ENCODE results near the gene ZNF575. TPM values are rescaled to one million over a fixed set of nuclear protein-coding genes. Genes with fewer than 3 reads are reported as not detected.

ZNF575 gene
- total RNA-seq, 4 donors from 2014 or later = 0.53 to 1.7 (median 1.3) TPM

DNA sequence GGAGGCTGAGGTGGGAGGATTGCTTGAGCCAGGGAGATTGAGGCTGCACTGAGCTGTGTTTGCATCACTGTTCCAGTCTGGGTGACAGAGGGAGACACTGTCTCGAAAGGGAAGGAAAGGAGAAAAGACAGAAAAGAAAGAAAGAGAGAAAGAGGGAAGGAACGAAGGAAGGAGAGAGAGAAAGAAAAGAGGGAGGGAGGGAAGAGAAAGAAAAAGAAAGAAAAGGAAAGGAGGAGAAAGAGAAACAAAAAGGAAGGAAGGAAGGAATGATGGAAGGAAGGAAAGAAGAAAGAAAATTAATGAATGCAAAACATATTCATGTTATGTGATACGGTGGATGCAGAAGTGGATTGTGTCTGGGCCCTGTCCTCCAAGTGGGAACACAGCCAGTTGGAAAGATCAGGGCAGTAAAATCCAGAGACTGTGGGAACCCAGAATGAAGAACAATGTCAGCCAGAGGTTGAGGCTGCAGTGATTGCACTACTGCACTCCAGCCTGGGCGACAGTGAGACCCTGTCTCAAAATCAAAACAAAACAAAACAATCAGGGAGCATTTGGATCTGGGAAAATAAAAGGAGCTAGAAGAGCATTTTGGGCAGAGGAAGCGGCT, 34.6 kb upstream of the ZNF575 start:
- Histone ChIP-seq H3K4me3 (no peak overlapping the region), H3K4me1 (peaks cover 0 to 27% (median 0%) of the 10 kb centered on the region in 4 donors), H3K27me3 (no peaks in the 10 kb centered on the region), H3K27ac (no peak overlapping the region), H3K36me3 (peaks cover 0 to 40% (median 0%) of the 10 kb centered on the region in 3 donors), H3K9me3 (no peaks in the 10 kb centered on the region)
- TF ChIP-seq, protein P1, sequence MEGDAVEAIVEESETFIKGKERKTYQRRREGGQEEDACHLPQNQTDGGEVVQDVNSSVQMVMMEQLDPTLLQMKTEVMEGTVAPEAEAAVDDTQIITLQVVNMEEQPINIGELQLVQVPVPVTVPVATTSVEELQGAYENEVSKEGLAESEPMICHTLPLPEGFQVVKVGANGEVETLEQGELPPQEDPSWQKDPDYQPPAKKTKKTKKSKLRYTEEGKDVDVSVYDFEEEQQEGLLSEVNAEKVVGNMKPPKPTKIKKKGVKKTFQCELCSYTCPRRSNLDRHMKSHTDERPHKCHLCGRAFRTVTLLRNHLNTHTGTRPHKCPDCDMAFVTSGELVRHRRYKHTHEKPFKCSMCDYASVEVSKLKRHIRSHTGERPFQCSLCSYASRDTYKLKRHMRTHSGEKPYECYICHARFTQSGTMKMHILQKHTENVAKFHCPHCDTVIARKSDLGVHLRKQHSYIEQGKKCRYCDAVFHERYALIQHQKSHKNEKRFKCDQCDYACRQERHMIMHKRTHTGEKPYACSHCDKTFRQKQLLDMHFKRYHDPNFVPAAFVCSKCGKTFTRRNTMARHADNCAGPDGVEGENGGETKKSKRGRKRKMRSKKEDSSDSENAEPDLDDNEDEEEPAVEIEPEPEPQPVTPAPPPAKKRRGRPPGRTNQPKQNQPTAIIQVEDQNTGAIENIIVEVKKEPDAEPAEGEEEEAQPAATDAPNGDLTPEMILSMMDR (IDR thresholded peaks at IDR 0.05) = no peak
- no peak for TF ChIP-seq POLR2A (IDR thresholded peaks at IDR 0.05)
- no peak for DNase-seq

DNA sequence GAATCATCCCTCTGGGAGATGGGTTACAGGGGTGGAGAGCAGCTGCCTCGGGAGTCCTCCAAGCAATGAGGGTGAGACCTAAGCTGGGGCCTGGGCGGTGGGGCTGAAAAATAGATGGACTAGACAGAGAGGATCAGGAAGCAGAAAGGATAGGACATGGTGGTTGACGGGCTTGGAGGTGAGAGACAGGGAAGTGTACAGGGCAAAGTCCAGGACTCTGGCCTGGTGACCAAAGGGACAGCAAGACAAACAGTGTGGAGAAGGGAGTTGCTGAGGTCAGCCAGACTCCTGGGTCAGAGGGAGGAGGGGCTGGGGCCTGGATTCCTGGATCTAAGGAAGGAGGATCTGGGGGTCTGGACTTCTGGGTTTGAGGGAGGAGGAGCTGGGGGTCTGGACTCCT, 33.9 kb upstream of the ZNF575 start:
- H3K27ac ChIP-seq = peak overlapping the region in 1 of 4 donors; percentile 25
- TF ChIP-seq POLR2A (IDR thresholded peaks at IDR 0.05) = no peak
- TF ChIP-seq, protein P1 (IDR thresholded peaks at IDR 0.05) = no peak

DNA sequence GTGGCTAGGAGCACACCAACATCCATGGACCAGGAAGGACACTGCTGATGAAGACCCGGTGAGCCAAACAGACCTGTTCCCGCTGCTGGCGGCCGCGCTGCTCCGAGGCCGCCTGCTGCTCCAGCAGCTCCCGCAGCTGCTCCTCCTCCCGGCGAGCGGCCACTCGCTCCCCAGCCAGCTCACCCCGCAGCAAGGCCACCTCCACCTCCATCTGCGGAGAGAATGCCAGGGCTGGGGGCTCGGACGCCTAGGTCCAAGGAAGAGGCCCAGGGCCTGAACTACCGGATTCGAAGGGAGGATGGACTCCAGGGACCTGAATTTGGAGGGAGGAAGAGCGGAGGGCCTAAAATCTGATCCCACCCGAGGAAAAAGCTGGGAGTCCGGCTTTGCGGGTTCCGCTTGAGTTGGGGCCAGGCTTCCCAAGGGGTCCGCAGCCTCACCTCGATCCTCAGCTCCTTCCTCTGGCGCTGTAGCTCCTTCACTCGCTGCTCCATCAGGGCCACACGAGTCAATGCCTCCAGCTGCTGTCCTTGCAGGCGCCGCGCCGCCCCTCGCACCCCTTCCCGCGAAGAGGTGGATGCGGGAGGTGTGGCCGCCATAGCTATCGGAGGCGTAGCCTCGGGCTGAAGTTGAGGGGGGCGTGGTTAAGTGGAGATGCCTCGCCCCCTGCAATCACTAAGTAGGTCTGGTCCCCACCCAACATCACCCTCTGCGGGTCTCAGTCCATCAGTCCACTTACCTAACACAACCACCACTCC, 31.1 kb upstream of the ZNF575 start:
- Histone ChIP-seq H3K27ac (no peak overlapping the region), H3K4me3 (peak overlapping the region in 1 of 4 donors; percentile 0), H3K4me1 (peaks cover 0 to 42% (median 5%) of the 10 kb centered on the region in 4 donors), H3K9me3 (no peaks in the 10 kb centered on the region), H3K36me3 (peaks cover 0 to 18% (median 0%) of the 10 kb centered on the region in 3 donors), H3K27me3 (no peaks in the 10 kb centered on the region)
- no peak for TF ChIP-seq POLR2A (IDR thresholded peaks at IDR 0.05)
- TF ChIP-seq, protein P1 (IDR thresholded peaks at IDR 0.05) = no peak
- no peak for DNase-seq

More for the DNA sequence above, 33.9 kb upstream of the ZNF575 start:
- no peaks in the 10 kb centered on the region for H3K9me3 ChIP-seq
- peaks cover 0 to 29% (median 0%) of the 10 kb centered on the region in 4 donors for H3K4me1 ChIP-seq
- peak in 2 of 3 donors; percentile 72 for DNase-seq
- no peaks in the 10 kb centered on the region for H3K27me3 ChIP-seq
- peaks cover 0 to 39% (median 0%) of the 10 kb centered on the region in 3 donors for H3K36me3 ChIP-seq
- no peak overlapping the region for H3K4me3 ChIP-seq

GRCh38 chr19:43502419-43502976, 30.5 kb upstream of the ZNF575 start:
- Histone ChIP-seq H3K27me3 (no peaks in the 10 kb centered on the region), H3K36me3 (peaks cover 0 to 11% (median 0%) of the 10 kb centered on the region in 3 donors), H3K4me3 (no peak overlapping the region), H3K4me1 (peaks cover 0 to 42% (median 5%) of the 10 kb centered on the region in 4 donors), H3K27ac (no peak overlapping the region), H3K9me3 (no peaks in the 10 kb centered on the region)
- DNase-seq = no peak
- TF ChIP-seq POLR2A (IDR thresholded peaks at IDR 0.05) = no peak
- TF ChIP-seq, protein P1 (IDR thresholded peaks at IDR 0.05) = no peak

GRCh38 chr19:43503501-43504425, 29.2 kb upstream of the ZNF575 start:
- H3K36me3 ChIP-seq = peaks cover 0 to 15% (median 0%) of the 10 kb centered on the region in 3 donors
- TF ChIP-seq POLR2A (IDR thresholded peaks at IDR 0.05) = peak in 1 of 2 donors; percentile 25
- TF ChIP-seq, protein P1 (IDR thresholded peaks at IDR 0.05) = peak in 2 of 6 experiments; percentile 4 to 22
- no peaks in the 10 kb centered on the region for H3K27me3 ChIP-seq
- H3K27ac ChIP-seq = peak overlapping the region; percentile 82 to 88 (median 85)
- no peaks in the 10 kb centered on the region for H3K9me3 ChIP-seq
- peak overlapping the region; percentile 66 to 72 (median 70) for H3K4me3 ChIP-seq
- peak; percentile 99 to 100 (median 100) for DNase-seq
- peaks cover 0 to 37% (median 5%) of the 10 kb centered on the region in 4 donors for H3K4me1 ChIP-seq
